Measurements from ENCODE around the gene MORF4L1. TPM values are rescaled to one million over a fixed set of nuclear protein-coding genes. Genes with fewer than 3 reads are reported as not detected.

MORF4L1 gene
- total RNA-seq, 1 experiment from 2014 or later = 424 TPM

DNA sequence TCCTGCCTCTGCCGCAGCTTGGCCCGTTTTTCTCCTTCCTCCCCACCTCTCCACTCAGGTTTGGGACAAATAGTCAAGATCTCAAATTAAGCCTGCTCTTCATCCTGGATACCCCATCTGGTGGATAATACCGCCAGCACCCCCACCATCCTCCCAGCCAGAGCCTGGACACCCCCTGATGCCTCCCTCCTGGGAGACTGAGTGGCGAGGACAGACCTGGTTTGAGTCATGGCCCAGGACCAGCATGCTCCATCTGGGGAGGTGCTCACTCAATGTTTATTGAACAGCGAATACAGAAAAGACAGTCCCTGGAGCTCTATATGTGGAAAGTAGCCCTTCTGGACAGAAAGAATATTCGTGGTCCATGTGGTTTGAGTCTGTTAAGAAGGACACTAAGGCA lies 48.8 kb downstream of the MORF4L1 start:
- Mint-ChIP-seq H3K4me3 (ENCODE audit: unreplicated experiment) (no peak overlapping the region), H3K4me1 (ENCODE audit: low read depth, unreplicated experiment) (no peaks in the 10 kb centered on the region), H3K36me3 (ENCODE audit: insufficient read depth, unreplicated experiment) (peaks cover 63% of the 10 kb centered on the region), H3K27me3 (ENCODE audit: insufficient read depth, unreplicated experiment) (no peaks in the 10 kb centered on the region), H3K27ac (ENCODE audit: unreplicated experiment) (no peak overlapping the region), H3K9me3 (ENCODE audit: unreplicated experiment) (no peaks in the 10 kb centered on the region)
- CTCF ChIA-PET = no interaction called here
- Histone ChIP-seq H3K4me3 (ENCODE audit: low read depth, low read length) (no peak overlapping the region), H3K27me3 (replicated peaks; ENCODE audit: control insufficient read depth, insufficient read depth, low read length) (no peaks in the 10 kb centered on the region), H3K9me3 (no peaks in the 10 kb centered on the region), H3K4me1 (peaks cover 8% of the 10 kb centered on the region), H3K36me3 (ENCODE audit: control insufficient read depth, insufficient read depth, low read length) (0 out of 2 replicates have a peak, but pooled peaks cover 2% of the 10 kb centered on the region)
- BruUV-seq (replicated peaks) = no TSS peak
- intact Hi-C loops (cut with micrococcal nuclease; ENCODE audit: unreplicated experiment) = no loop called here
- DNase-seq = no peak
- POLR2A ChIA-PET = interaction anchor here (0.5 kb wide), 1 partner anchor 47 kb away, joined by 4 read pairs; no protein-coding TSS in a partner anchor
- TF ChIP-seq, protein P1, sequence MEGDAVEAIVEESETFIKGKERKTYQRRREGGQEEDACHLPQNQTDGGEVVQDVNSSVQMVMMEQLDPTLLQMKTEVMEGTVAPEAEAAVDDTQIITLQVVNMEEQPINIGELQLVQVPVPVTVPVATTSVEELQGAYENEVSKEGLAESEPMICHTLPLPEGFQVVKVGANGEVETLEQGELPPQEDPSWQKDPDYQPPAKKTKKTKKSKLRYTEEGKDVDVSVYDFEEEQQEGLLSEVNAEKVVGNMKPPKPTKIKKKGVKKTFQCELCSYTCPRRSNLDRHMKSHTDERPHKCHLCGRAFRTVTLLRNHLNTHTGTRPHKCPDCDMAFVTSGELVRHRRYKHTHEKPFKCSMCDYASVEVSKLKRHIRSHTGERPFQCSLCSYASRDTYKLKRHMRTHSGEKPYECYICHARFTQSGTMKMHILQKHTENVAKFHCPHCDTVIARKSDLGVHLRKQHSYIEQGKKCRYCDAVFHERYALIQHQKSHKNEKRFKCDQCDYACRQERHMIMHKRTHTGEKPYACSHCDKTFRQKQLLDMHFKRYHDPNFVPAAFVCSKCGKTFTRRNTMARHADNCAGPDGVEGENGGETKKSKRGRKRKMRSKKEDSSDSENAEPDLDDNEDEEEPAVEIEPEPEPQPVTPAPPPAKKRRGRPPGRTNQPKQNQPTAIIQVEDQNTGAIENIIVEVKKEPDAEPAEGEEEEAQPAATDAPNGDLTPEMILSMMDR (IDR thresholded peaks at IDR 0.05; ENCODE audit: insufficient read depth in 1 of 2, low read depth in 1 of 2, low read length in 1 of 2, severe bottlenecking in 1 of 2, unreplicated experiment in 1 of 2) = no peak

GRCh38 chr15:78921940-78922339 lies 49.2 kb downstream of the MORF4L1 start:
- H3K4me1 ChIP-seq = peaks cover 5% of the 10 kb centered on the region
- TF ChIP-seq, protein P1 (IDR thresholded peaks at IDR 0.05; ENCODE audit: insufficient read depth in 1 of 2, low read depth in 1 of 2, low read length in 1 of 2, severe bottlenecking in 1 of 2, unreplicated experiment in 1 of 2) = no peak
- H3K9me3 Mint-ChIP-seq (ENCODE audit: unreplicated experiment) = no peaks in the 10 kb centered on the region
- POLR2A ChIA-PET = no interaction called here
- H3K27me3 ChIP-seq (replicated peaks; ENCODE audit: control insufficient read depth, insufficient read depth, low read length) = no peaks in the 10 kb centered on the region
- H3K4me3 ChIP-seq (ENCODE audit: low read depth, low read length) = no peak overlapping the region
- BruUV-seq (replicated peaks) = no TSS peak
- H3K4me3 Mint-ChIP-seq (ENCODE audit: unreplicated experiment) = no peak overlapping the region
- CTCF ChIA-PET = no interaction called here
- H3K27me3 Mint-ChIP-seq (ENCODE audit: insufficient read depth, unreplicated experiment) = no peaks in the 10 kb centered on the region
- H3K36me3 ChIP-seq (ENCODE audit: control insufficient read depth, insufficient read depth, low read length) = 0 out of 2 replicates have a peak, but pooled peaks cover 2% of the 10 kb centered on the region
- no peaks in the 10 kb centered on the region for H3K4me1 Mint-ChIP-seq (ENCODE audit: low read depth, unreplicated experiment)
- no peak overlapping the region for H3K27ac Mint-ChIP-seq (ENCODE audit: unreplicated experiment)
- DNase-seq = no peak
- peaks cover 62% of the 10 kb centered on the region for H3K36me3 Mint-ChIP-seq (ENCODE audit: insufficient read depth, unreplicated experiment)
- no peaks in the 10 kb centered on the region for H3K9me3 ChIP-seq
- intact Hi-C loops (cut with micrococcal nuclease; ENCODE audit: unreplicated experiment) = no loop called here

GRCh38 chr15:78922527-78922926 lies 49.8 kb downstream of the MORF4L1 start:
- Mint-ChIP-seq H3K4me3 (ENCODE audit: unreplicated experiment) (no peak overlapping the region), H3K27ac (ENCODE audit: unreplicated experiment) (no peak overlapping the region)

More at GRCh38 chr15:78922527-78922926, 49.8 kb downstream of the MORF4L1 start:
- Histone ChIP-seq H3K9me3 (no peaks in the 10 kb centered on the region), H3K36me3 (ENCODE audit: control insufficient read depth, insufficient read depth, low read length) (peaks cover 2% of the 10 kb centered on the region; the same call in 1 of the 2 replicates), H3K27me3 (replicated peaks; ENCODE audit: control insufficient read depth, insufficient read depth, low read length) (no peaks in the 10 kb centered on the region), H3K4me3 (ENCODE audit: low read depth, low read length) (no peak overlapping the region), H3K4me1 (peaks cover 3% of the 10 kb centered on the region; the same call in 1 of the 2 replicates)
- TF ChIP-seq, protein P1 (IDR thresholded peaks at IDR 0.05; ENCODE audit: insufficient read depth in 1 of 2, low read depth in 1 of 2, low read length in 1 of 2, severe bottlenecking in 1 of 2, unreplicated experiment in 1 of 2) = no peak
- no peaks in the 10 kb centered on the region for H3K4me1 Mint-ChIP-seq (ENCODE audit: low read depth, unreplicated experiment)
- no peak for DNase-seq
- no TSS peak for BruUV-seq (replicated peaks)
- H3K27me3 Mint-ChIP-seq (ENCODE audit: insufficient read depth, unreplicated experiment) = no peaks in the 10 kb centered on the region
- intact Hi-C loops (cut with micrococcal nuclease; ENCODE audit: unreplicated experiment) = no loop called here
- ChIA-PET CTCF (interaction anchor here (0.6 kb wide), 1 partner anchor 63 kb away, joined by 3 read pairs; no protein-coding TSS in a partner anchor), POLR2A (no interaction called here)
- H3K9me3 Mint-ChIP-seq (ENCODE audit: unreplicated experiment) = no peaks in the 10 kb centered on the region
- H3K36me3 Mint-ChIP-seq (ENCODE audit: insufficient read depth, unreplicated experiment) = peaks cover 65% of the 10 kb centered on the region
